Stimulated activated CD4-positive, alpha-beta T cell treated with anti-CD3 and anti-CD28 coated beads, TNF-alpha, amount 100 ng/mL, for 48 hours (primary cell): ENCODE results near the gene CACNA2D3.

Source experiments
- DNase-seq, 3 donors: peaks; one replicate each; pipeline ENCODE4 v3.0.0-alpha.2; 2020; ENCODE audit warnings: low read depth in 3 of 3

The CACNA2D3 gene

DNA sequence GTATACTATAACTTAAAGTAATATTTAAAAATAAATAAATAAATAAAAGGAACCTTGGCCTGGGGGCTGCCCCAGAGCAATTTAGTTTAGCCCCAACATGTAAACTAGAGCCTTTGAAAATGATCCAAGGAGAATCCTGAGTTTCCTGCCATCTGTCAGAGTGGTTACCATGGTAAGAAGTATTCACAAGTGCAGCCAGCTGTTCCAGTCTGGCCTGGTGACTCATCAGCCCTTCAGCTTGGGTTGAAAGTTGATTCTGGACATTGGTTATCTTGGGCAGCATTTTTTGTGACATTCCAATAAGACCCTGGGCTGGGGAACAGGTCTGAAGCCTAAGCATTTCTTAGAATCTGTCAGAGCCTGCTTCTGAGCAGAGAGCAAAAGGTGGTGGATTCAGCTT lies 878.2 kb downstream of the CACNA2D3 start:
- DNase-seq: no peak

DNA sequence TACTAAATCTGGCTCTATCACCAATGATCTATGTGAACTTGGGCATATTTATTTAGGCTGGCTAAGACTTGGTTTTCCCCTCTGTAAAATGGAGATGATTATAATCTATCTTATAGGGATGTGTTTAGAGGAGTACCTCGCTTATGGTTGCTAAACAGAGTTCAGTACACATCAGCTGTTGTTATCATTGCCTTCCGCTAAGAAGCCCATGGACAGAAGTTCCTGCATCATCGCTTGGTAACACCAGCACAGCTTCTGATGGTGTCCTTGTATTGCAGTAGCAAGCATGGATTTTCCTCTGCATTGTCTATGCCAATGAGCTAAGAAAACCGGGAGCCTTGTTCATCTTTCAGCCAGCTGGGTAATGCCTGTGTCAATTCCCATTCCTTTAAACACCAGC lies 878.6 kb downstream of the CACNA2D3 start:
- no peak for DNase-seq

DNA sequence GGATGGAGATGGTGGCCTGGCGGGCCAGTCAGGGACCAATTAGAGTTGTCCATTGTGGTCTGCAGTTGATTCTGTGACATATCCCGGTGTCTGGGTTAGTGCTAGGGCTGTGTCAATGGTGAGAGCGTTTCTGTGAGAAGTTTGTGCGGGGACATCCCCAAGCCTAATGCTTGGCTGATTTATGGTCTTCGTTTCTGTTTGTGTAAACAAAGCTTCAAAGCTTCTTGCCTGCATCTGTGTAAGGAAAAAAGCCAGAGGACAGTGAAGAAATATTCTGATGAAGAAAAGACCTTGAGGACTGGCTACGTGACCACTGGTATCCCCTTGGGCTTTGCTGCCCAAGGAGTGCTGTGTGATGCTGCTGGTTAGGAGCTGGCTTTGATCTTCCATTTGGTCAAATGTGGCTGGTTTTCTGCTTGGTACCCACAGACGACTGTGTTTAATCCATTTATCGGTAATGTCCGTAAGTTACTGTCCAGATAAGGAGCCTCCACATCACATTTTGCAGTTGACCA lies 880.1 kb downstream of the CACNA2D3 start:
- no peak for DNase-seq

DNA sequence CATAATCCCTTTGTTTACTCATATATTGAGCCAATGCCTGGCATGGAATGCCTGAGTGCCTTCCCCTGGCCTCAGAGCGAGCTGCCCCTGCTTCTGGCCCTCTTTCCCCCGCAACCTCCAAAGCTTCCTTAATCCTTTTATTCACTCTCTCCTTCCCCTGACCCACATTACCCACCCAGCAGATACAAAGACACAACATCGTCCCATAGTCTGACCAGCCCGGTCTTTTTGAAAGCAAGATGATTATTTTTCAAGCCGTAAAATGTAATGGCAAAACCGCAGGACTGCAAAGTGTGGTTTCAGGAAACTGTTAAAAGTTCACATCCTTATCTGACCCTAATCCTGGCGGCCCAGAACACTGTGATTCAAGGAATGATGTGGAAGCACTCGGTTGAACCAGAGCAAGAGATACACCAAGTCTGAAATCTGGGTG lies 883.9 kb downstream of the CACNA2D3 start:
- no peak for DNase-seq

DNA sequence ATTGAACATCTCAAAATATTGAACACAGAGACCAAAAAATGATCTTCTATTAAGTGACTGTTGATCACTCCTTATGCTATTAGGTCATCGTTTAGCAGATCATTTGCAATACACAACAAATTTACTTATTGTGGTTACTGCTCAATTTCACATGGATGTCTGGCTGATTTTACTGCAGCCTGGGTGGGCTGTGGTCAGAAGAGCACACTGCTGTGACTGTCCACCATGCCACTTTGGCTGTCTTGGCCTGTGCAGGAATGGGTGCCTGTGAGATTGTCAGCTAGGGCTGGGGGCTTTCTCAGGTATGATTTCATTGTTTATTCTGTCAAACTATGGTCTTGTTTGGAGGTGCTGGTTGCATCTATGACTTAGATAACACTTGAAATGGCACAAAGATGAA lies 885.6 kb downstream of the CACNA2D3 start:
- no peak for DNase-seq

DNA sequence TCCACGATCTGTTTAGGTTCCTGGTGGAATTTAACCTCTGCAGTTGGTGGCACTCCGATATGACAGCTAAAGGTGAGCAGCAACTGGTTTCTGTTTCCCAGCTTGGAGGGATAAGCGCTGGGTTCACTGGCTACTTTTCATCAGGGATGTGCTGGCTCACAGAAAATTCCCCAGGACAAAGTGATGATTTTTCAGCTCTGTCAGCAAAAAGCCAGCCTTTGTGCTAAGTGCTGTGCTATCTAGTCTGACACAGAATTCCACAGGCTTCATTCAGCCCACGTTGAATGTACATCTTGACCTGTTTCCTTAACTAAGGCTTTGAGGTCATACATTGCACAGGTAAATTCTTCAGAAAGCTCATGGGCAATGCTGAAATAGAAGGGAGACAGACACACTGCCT lies 887.0 kb downstream of the CACNA2D3 start:
- DNase-seq: no peak

DNA sequence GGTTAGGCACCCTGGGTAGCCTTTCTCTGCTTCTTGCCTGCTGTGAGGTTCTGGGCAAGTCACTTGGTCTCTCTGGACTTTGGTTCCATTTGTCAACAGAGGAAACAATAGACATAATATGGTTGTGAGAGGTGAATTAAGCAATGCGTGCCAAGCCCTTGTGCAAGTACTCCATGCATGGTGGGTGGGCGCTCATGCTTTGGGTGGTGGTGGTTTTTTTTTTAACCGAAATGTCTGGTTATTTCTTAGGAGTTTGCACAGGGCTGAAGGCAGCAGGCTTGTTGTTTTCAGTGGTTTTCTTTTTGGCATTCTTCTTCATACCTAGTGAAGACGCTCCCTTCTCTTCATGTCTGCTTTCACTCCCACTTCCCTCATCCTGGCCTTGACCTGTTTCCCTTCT lies 889.7 kb downstream of the CACNA2D3 start:
- no peak for DNase-seq

DNA sequence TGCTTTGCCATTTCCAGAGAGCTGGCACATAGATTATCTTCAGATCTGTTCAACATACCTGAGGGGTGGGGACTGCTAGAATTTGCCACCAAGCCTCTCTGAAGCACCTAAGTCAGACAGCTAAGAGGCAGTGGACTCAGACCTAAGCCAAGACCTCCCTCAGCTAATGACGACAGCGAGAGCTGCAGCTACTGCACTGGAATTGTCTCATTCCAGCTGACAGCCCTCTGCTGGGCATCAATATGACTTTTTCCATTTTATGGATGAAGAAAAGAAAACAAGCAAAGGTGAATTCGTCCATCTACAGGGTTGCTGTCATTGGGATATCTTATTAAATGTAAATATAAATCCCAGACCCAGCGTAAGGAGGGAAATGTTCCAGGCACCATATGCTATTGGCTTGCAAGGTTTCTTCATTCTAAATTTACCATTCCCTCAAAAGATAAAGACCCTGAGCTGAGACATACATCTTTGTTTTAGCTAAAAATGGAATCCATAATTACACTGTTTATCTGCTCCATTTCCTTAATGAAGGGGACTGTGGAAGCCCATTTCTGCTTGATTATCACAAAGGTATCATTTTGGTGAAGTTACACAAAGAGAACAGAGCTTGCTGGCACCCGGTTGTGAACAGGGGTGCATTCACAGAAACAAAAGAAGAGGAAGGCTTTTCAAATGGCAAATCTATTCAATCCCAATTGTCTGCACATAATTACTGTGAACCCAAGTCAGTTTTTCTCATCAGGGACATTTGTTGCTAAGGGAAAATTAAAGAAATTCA lies 891.0 kb downstream of the CACNA2D3 start:
- no peak for DNase-seq

DNA sequence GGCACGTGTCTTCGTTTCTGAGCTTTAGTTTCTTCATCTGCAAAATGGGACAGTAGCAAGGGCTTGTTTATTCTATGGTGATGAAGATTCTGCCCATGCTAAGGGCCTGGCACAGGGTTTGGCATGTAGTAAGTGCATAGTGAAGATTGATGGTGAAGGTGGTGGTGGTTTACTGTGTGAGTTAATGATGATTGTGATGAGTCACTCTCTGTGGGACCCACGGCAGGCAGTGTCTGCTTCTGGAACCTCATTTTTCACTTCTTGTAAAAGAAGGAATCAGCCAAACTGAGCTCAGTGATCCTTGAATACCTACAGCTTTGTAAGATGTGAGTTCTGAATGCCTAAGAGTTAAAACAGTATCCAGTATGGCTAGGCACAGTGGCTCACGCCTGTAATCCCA lies 891.7 kb downstream of the CACNA2D3 start:
- DNase-seq: no peak

DNA sequence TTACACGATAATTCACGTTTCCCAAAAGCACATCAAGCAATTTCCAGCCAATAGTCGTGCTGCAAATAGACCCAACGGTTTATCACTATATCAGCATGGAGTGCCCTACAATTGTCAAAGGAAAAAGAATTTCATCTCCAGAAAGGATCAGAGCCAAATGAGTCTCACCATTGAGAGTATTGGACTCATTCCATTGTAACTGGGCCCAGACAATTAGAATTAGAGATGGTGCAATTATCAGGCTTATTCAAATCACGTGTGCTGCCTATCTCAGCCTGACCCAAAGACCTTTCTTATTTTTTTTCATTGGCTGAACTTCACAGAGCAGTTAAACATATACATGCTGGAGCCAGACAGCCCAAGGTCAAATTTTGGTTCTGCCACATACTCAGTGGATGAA lies 892.6 kb downstream of the CACNA2D3 start:
- no peak for DNase-seq

DNA sequence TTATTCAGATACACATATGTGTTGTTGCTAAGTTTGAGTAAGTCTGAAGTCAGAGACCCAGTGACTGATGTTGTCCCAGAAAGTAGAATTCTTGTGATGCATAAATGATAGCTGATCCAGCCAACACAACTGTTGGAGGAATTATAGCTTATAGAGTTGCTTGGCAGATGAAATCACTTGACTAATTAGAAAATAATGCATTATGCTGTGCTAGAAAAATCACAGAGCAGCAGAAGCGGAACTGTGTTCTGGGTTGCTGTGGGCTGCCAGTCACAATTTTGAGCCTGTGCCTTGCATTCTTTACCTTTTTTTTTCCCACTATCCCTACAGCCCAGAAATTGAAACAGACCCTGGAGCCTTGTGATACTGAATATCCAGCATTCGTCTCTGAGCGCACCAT lies 895.5 kb downstream of the CACNA2D3 start:
- no peak for DNase-seq

DNA sequence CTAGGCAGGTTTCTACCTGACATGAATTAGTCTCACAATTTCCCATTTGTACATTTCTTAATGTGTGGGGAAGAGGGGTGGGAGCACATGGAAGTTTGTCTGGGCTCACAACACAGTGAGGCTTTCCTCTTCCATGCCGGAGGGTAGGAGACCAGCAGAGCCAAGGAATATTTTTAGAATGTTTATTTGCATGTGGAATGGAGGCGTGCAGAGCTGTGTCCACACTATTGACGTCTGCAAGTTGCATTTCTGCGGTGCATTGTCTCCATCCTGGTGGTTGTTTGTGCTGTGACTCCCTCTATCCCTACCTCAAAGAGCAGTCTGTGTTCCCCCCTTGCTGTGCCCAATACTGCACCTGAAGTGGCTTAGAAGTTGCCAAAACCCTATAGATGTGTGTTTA lies 908.6 kb downstream of the CACNA2D3 start:
- no peak for DNase-seq

DNA sequence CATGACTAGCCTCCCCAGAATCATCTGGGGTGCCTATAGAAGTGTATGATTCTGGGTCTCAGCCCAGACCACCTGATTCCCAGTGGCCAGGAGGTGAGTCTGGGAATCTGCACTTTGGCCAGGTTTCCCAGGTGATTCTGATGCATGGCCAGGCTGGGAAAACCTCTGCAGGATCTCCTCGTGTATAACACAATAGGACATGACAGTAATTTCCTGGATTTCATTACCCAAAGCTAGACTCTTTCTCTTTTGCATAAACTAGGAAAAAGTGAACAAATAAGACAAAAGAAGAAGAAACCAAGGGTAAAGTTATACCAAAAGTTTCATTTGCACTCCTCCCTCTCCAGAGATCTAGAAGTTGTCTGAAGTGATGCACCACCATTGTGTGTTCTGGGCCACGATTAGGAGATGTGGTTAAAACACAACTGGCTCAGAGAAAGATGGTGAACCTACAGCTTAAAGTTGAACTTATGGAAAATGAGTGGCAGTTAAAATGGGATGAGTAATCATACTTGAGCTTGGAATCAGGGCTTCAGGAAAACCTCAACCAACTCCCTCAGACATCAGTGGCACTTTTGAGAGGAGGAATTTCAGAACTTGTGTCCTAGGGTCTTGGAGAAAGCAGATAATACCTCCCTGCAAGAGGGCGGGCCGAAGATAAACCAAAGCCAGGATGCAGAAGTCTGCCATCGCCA lies 914.7 kb downstream of the CACNA2D3 start:
- DNase-seq: no peak

DNA sequence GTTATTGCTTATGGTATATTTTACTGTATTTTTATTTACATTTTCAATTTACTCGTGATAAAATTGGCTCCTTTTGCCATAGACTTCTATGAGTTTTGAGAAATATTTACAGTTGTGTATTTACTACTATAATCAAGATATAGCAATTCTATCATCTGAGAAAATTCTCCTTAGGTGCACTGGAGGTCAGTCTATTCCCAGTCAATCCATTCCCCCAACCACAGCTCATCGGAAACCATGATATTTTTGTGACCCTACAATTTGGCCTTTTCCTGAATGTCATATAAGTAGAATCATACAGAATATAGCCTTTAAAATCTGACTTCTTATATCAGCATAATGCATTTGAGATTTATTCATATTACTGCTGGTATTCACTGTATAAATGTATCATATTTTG lies 920.2 kb downstream of the CACNA2D3 start:
- DNase-seq: no peak

DNA sequence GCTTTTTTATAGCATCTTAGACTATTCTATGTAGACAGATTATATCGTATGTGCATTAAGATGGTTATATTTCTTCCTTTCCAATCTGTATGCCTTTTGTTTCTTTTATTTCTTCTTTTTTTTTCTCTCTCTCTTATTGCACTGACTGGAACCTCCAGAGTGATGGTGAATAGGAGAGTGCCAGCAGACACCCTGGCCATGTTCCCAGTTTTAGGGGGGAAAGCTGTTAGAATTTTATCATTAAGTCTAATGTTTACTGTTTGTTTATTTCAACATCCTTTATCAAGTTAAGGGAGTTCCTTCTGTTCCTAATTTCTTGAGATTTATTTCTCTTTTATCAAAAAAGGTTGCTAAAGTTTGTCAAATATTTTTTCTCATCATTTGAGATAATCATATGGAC lies 922.1 kb downstream of the CACNA2D3 start:
- no peak for DNase-seq

DNA sequence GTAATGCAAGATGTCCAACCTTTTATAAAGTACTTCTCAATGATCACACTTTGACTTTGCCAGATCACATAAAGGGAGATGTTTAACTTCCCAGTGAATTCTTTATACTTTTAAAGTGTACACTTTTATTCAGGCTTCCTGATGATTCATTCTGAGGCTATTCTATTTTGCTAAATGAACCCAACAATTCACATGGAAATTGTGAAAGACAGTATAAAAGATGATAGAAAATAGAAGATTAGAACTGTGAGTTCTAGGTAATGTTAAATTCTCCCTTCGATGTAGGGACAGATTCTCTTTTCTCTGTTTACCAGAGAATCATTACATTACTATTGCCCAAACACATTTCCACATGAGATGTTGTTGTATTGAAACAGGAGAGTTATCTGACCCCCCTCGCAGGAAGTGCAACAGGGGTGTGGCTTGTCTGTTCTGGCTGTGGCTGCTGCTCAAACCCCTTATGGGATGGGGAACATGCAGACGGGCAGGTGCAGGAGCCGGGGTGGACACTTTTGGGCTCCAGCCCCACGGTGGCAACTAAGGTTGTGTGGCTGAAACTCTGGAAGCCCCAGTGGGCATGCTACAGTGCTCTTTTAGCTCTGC lies 936.8 kb downstream of the CACNA2D3 start:
- DNase-seq: no peak

DNA sequence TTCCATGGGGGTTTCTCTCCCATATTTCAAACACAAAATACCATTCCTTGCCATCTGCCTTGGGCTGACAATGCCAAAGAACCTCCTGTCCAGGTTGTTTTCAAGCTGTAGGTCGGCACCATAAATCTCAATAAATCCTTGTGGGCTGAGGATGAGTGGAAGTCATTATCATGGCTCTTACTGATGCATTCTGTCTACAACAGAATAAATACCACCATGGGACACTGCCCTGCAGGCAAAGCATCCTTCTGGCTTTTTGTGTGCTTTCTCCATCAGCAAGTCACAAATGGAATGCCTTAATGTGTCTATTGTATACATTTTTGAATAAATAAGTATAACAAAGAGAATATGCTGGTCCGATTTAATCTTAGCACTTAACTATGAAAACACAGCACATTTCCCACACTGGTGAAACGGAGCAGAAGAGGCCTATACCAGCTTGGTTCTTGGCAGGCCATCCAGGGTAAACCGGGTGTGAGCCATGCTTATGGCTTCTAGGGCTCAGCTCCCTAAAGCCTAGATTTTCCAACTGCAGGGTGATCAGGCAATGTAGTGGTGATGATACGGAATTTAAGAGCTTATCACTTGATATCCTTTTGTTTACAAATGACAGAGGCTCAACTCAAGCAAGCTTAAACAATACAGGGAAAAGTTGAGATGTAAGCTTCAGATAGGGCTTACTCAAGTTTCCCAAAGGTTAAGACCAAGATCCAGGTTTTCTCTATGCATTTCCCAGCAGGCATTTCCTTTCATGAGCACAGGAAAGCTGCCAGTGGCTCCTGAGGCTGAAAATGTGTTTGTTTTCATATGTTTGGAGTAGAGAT lies 938.8 kb downstream of the CACNA2D3 start:
- no peak for DNase-seq

DNA sequence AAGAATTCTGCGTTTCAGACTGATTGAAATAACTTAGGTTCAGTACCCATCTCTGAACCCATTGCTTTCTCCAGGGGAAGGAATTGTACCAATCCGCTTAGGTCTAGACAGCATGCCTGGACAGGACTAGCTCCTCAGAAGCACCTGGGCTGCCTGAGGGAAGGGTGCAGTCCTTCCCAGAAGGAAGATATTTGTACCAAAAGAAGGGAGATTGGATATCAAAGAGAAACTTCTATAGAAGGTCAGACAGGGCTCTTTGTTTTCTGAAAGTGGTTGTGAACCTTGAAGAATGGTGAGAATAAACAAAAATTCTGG lies 939.3 kb downstream of the CACNA2D3 start:
- DNase-seq: no peak

DNA sequence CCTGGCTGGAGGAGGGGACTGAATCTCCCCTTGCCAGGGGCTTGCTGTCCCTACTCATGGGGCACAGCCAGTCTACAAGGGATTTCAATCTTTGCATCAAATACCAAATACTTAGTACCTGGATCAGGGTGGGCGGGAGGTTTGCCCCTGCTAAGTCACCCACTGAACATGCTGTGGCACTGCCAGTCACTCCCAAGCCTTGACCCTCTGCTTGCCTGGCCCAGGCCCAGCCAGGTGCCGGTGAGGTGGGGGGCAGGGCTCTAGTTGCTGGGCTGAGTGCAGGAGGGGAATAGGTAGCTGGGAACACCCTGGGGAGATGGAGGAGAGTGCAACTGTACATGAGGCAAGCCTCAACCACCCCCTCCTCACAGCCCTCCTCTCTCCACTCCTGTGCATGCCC lies 941.8 kb downstream of the CACNA2D3 start:
- DNase-seq: no peak

DNA sequence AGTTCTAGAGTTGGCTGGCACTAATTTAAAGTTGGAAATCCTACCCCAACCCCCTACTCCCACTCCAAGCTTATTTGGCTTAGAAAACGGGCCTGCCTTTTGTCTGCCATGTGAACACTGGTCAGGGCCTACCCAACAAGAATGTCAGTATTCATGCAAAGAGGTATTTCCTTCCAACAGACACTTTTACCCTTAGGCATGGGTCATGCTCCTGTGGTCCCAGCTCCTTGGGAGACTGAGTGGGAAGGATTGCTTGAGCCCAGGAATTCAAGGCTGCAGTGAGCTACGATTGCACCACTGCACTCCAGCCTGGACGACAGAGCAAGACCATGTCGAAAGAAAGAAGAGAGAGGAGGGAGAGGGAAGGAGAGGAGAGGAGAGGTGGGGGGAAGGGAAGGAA lies 943.0 kb downstream of the CACNA2D3 start:
- DNase-seq: no peak

DNA sequence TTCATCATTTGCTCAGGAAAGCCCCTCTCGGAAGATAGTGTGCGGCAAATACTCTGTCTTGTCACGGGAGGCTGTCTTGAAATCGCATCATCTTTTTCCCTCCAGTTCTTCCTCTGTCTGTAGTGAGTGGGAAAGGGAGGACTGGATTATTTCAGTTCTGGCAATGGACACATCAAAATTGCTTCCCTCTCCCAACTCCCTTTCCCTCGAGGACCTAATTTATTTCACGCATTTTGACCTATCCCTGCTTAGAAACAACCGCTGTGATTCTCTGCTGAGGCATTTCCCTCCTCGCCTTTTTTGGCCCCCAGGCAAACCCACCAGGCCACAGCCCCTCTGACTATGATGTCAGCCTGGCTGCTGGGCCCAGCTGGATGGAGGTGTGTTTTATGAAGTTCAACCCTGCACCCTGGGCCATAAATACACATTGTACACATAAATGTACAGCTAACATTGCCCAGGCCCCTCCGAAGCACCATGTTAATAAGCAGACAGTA lies 944.2 kb downstream of the CACNA2D3 start:
- no peak for DNase-seq

DNA sequence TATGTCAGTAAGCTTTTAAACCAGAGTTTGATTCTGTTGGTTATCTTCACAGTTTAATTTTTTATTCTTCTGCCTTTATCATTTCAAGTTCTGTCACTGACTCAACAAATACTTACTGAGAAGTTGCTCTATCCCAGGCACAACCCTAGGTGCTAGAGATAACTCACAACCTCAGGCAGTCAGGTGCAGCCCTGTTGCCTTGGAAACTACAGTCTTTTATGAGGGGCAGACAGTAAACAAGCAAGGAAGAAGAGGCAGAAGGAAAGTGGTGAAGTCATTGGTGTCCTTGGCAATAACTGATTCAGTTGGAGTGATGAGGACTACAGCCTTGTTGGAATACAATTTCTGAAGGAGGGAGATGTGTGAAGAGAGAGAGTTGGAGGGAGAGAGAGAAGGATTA lies 947.6 kb downstream of the CACNA2D3 start:
- no peak for DNase-seq
